ENCODE data around the gene BMPR2. TPM values are rescaled to one million over a fixed set of nuclear protein-coding genes. Genes with fewer than 3 reads are reported as not detected.

Gene BMPR2
- polyA plus RNA-seq, 1 experiment, result 78.1 TPM

GRCh38 chr2:202405798-202406197 is 29.7 kb downstream of the BMPR2 start:
- ChIA-PET POLR2A (no interaction called here), CTCF (no interaction called here)
- Histone ChIP-seq H3K27ac (ENCODE audit: low read depth, low read length) (no peak overlapping the region), H3K9me3 (ENCODE audit: control insufficient read depth, insufficient read depth, low read length) (no peaks in the 10 kb centered on the region), H3K27me3 (ENCODE audit: control insufficient read depth, insufficient read depth, low read length) (no peaks in the 10 kb centered on the region), H3K4me3 (ENCODE audit: low read depth, low read length) (no peak overlapping the region)
- TF ChIP-seq, protein P1, sequence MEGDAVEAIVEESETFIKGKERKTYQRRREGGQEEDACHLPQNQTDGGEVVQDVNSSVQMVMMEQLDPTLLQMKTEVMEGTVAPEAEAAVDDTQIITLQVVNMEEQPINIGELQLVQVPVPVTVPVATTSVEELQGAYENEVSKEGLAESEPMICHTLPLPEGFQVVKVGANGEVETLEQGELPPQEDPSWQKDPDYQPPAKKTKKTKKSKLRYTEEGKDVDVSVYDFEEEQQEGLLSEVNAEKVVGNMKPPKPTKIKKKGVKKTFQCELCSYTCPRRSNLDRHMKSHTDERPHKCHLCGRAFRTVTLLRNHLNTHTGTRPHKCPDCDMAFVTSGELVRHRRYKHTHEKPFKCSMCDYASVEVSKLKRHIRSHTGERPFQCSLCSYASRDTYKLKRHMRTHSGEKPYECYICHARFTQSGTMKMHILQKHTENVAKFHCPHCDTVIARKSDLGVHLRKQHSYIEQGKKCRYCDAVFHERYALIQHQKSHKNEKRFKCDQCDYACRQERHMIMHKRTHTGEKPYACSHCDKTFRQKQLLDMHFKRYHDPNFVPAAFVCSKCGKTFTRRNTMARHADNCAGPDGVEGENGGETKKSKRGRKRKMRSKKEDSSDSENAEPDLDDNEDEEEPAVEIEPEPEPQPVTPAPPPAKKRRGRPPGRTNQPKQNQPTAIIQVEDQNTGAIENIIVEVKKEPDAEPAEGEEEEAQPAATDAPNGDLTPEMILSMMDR (IDR thresholded peaks at IDR 0.05; ENCODE audit: low read depth, low read length), result no peak
- no peak for DNase-seq (ENCODE audit: low read depth, low spot score)

GRCh38 chr2:202406445-202406978 is 30.4 kb downstream of the BMPR2 start:
- POLR2A ChIA-PET, result interaction anchor here (0.9 kb wide), 1 partner anchor 711 kb away, joined by 3 read pairs; no protein-coding TSS in a partner anchor
- no peak for DNase-seq (ENCODE audit: low read depth, low spot score)

DNA sequence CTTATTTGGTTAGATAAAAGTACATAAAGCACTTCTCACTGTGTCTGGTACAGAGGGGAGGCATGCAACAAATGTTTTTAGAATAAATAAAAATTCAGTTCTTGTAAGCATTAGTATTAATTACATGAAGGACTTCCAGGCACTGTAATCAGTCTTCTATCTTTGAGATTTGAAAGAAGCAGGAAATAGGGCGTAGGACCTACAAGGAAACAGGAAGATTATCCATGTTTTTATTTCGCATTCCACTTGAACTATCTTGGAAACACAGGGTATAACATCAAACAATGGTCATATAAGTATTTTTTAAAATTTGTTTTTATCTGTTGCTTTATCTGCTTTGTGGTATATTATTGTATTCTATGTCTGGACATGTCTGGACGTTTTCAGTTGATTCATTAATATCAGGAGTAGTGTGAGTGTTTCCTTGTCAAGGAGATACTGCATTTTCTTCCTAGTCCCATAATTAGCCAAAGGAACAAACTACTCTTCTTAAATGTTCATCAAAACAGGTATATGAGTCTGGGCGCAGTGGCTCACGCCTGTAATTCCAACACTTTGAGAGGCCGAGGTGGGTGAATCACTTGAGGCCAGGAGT is 32.5 kb downstream of the BMPR2 start:
- ChIA-PET CTCF (interaction anchor here (0.8 kb wide), 1 partner anchor 13 kb away, joined by 4 read pairs; no protein-coding TSS in a partner anchor), POLR2A (no interaction called here)
- TF ChIP-seq, protein P1 (IDR thresholded peaks at IDR 0.05; ENCODE audit: low read depth, low read length), result no peak
- Histone ChIP-seq H3K4me3 (ENCODE audit: low read depth, low read length) (no peak overlapping the region), H3K27me3 (ENCODE audit: control insufficient read depth, insufficient read depth, low read length) (no peaks in the 10 kb centered on the region), H3K9me3 (ENCODE audit: control insufficient read depth, insufficient read depth, low read length) (no peaks in the 10 kb centered on the region), H3K27ac (ENCODE audit: low read depth, low read length) (no peak overlapping the region)
- no peak for DNase-seq (ENCODE audit: low read depth, low spot score)

More at GRCh38 chr2:202406445-202406978, 30.4 kb downstream of the BMPR2 start:
- no peak overlapping the region for H3K27ac ChIP-seq (ENCODE audit: low read depth, low read length)
- no peaks in the 10 kb centered on the region for H3K27me3 ChIP-seq (ENCODE audit: control insufficient read depth, insufficient read depth, low read length)
- CTCF ChIA-PET, result no interaction called here
- H3K4me3 ChIP-seq (ENCODE audit: low read depth, low read length), result no peak overlapping the region
- TF ChIP-seq, protein P1 (IDR thresholded peaks at IDR 0.05; ENCODE audit: low read depth, low read length), result no peak
- no peaks in the 10 kb centered on the region for H3K9me3 ChIP-seq (ENCODE audit: control insufficient read depth, insufficient read depth, low read length)

- TF ChIP-seq, protein P1 (IDR thresholded peaks at IDR 0.05; ENCODE audit: low read depth, low read length), result no peak
- Histone ChIP-seq H3K9me3 (ENCODE audit: control insufficient read depth, insufficient read depth, low read length) (no peaks in the 10 kb centered on the region), H3K27me3 (ENCODE audit: control insufficient read depth, insufficient read depth, low read length) (no peaks in the 10 kb centered on the region), H3K27ac (ENCODE audit: low read depth, low read length) (no peak overlapping the region), H3K4me3 (ENCODE audit: low read depth, low read length) (no peak overlapping the region)
- DNase-seq (ENCODE audit: low read depth, low spot score), result no peak
- ChIA-PET POLR2A (no interaction called here), CTCF (no interaction called here)
Observed at GRCh38 chr2:202410092-202410491, 34.0 kb downstream of the BMPR2 start.

DNA sequence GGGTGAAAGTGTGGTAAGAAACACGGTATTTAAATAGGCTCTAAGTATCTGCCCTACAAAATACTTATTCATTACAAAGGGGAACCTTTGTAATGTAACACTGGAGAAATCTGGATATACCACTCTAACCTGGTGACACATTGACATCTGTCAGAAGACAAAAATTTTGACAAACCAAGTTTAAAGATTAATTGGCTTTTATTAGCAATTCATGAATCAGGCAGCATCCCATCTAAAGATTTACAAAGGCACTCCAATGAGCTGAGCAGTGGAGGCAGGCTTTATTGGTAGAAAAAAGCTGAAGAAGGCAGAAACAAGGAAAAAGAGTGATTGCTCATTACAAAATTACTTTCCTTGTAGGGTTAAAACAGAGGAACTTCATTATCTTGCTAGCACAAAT is 35.0 kb downstream of the BMPR2 start:
- H3K27ac ChIP-seq (ENCODE audit: low read depth, low read length), result no peak overlapping the region
- ChIA-PET POLR2A (no interaction called here), CTCF (no interaction called here)
- no peaks in the 10 kb centered on the region for H3K9me3 ChIP-seq (ENCODE audit: control insufficient read depth, insufficient read depth, low read length)
- TF ChIP-seq, protein P1 (IDR thresholded peaks at IDR 0.05; ENCODE audit: low read depth, low read length), result no peak
- no peak overlapping the region for H3K4me3 ChIP-seq (ENCODE audit: low read depth, low read length)
- no peak for DNase-seq (ENCODE audit: low read depth, low spot score)
- no peaks in the 10 kb centered on the region for H3K27me3 ChIP-seq (ENCODE audit: control insufficient read depth, insufficient read depth, low read length)

Data from AG04450 (cell line).